ENCODE measurements around the gene LPP.

Gene LPP

GRCh38 chr3:188352196-188352927, 198.4 kb downstream of the LPP start:
- DNase-seq (ENCODE audit: low read depth in 1 of 2, low spot score in 1 of 2) = no peak

DNA sequence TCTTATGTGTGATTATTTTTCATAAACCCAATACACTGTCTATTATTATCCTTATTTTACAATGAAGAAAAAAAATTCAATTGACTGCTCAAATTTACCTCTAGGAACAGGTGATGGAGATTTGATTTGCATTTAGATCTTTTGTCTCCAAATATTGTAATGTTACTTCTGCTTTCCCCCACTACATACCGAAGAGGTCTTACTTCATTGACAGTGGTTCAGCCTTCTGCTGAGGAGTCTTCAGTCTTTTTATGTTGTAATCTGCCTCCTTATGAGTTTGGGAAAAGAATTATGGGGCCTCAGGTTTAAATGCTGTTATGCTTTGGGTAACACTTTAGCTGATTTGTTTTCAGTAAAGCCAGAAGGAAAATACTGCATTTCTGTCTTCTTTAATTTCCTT, 199.5 kb downstream of the LPP start:
- DNase-seq (ENCODE audit: low read depth in 1 of 2, low spot score in 1 of 2) = no peak

GRCh38 chr3:188358787-188359493, 205.0 kb downstream of the LPP start:
- no peak for DNase-seq (ENCODE audit: low read depth in 1 of 2, low spot score in 1 of 2)

DNA sequence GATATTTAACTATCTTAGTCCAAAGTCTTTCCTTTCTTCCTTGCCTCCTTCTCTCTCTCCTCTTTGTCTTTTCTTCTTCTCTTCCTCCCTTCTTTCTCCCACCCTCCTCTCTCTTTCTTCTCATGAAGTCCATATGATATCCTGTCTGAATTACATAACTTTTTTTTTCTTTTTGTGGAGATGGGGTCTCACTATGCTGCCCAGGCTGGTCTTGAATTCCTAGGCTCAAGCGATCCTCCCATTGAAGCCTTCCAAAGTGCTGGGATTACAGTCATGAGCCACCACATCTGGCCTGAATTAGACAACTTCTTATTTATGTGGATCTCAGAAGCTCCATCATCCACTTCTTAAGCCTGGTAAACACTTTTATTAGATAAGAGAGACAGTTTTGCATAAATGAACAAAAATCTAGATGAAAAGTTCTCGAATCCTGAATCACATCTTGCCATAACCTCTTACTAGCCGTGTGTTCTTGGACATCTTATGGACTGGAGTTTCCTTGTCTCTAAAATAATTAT, 206.5 kb downstream of the LPP start:
- no peak for DNase-seq (ENCODE audit: low read depth in 1 of 2, low spot score in 1 of 2)

DNA sequence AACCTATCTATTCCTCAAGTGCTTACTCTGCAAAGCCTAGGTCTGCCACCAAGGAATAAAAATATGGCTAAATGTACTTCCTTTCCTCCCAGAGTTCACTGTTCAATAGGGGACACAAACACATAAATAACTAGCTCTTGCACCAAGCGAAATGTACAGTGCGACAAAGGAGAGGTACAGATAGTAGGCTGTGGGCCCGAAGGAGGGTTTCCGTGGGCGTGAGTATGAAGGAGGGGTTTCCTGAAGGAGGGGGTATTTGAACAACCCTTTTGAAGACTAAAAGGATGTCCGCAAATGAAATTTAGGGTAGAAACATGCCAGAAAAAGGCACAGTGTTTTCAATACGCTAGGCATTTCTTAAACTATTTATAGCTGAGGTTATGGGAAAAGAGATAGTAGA, 207.9 kb downstream of the LPP start:
- no peak for DNase-seq (ENCODE audit: low read depth in 1 of 2, low spot score in 1 of 2)

GRCh38 chr3:188362405-188362831, 208.5 kb downstream of the LPP start:
- DNase-seq (ENCODE audit: low read depth in 1 of 2, low spot score in 1 of 2) = no peak

- DNase-seq (ENCODE audit: low read depth in 1 of 2, low spot score in 1 of 2) = no peak
Observed at GRCh38 chr3:188365184-188365583, 211.2 kb downstream of the LPP start.

GRCh38 chr3:188365988-188366698, 212.2 kb downstream of the LPP start:
- DNase-seq (ENCODE audit: low read depth in 1 of 2, low spot score in 1 of 2) = no peak

- DNase-seq (ENCODE audit: low read depth in 1 of 2, low spot score in 1 of 2) = no peak
Observed at GRCh38 chr3:188367678-188368077, 213.7 kb downstream of the LPP start.

DNA sequence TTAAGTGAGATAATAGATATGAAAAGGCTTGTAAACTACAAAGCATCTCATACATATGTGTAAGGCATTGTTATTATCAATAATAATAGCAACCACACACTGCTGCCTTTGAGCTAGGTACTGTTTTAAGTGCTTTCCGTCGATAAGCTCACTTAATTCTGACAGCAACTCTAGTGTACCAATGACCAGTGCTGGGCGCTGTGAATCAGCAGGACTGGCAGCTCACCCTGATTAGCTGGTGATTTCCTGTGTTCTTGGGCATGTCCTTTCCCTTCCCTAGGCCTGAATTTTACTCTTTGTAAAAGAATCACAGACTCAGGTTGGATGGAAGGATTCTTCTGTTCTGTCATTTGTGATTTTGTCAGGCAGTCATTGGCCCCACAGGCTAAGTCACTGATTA, 215.6 kb downstream of the LPP start:
- DNase-seq (ENCODE audit: low read depth in 1 of 2, low spot score in 1 of 2) = no peak

GRCh38 chr3:188370081-188370830, 216.3 kb downstream of the LPP start:
- no peak for DNase-seq (ENCODE audit: low read depth in 1 of 2, low spot score in 1 of 2)

GRCh38 chr3:188378786-188379185, 224.8 kb downstream of the LPP start:
- no peak for DNase-seq (ENCODE audit: low read depth in 1 of 2, low spot score in 1 of 2)

DNA sequence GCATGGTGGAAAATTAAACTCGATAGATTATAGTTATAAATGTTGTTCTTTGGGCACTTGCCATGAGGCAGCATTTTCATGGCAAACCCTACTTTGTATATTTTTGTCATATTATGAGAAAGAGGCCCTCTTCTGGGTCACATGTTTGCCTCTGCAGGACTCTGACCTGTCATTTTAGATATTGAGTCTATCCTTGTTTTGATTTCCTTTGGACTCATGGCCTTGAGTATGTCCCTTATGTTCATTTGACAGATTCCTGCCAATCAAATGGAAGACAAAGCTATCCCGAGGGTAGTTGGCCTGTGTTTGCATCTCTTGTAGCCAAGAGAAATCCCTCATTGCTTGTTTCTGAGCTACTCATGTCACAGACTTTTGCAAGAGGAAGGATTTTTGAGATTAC, 226.3 kb downstream of the LPP start:
- no peak for DNase-seq (ENCODE audit: low read depth in 1 of 2, low spot score in 1 of 2)

DNA sequence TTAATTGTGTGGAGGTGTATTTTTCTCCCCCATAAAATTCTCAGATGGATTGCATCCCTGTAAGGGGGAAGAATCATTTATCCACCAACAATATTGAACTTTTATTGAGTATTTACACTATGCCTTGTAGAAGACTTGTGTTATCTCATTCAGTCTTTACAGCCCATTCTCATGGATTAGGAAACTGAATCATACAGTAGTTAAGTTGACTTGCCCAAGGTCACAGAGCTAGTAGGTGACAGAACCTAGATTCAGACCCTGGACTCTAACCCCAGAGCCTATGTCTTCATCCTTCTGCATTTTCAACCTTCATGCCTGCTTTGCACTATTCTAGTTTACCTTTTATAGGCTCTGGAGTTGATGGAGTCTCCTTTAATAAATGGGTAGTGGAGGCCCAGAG, 226.8 kb downstream of the LPP start:
- DNase-seq (ENCODE audit: low read depth in 1 of 2, low spot score in 1 of 2) = no peak

DNA sequence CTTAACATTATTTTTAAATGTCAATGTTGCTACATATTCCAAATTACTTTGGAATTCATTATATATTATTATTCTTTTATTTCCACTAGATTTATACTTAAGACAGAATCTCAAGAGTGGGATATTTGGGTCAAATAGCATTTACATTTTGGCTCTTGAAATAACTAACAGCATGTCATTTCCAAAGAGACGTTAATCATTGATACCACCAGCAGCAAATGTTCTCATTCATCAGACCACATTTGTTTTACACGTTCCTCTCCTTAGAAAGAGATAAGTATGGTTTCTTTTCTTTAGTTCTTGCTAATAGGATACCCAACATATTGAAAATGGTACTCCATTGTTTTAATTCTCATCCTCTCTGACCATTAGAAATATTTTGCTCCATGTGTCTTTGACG, 229.8 kb downstream of the LPP start:
- no peak for DNase-seq (ENCODE audit: low read depth in 1 of 2, low spot score in 1 of 2)

DNA sequence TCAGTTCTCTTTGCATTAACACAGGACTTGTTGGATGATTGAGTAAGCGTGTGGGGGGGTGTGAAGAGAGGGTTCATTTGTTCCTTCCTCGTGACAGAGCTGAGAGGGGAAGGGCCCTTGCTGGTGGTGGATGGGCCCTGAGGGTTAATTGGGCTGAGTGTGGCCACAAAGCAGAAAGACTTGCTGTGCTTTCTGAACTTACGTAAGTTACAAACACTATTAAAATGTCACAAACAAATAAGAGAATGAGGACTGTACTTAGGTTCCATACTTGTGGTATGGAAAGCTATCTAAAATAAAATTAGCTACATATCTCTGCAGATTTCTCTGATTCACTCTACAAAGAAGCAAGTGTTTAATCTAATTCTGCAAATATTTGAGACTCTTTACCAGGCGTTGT, 231.3 kb downstream of the LPP start:
- DNase-seq (ENCODE audit: low read depth in 1 of 2, low spot score in 1 of 2) = no peak

- DNase-seq (ENCODE audit: low read depth in 1 of 2, low spot score in 1 of 2) = peak in 1 of 2 donors; percentile 5
Observed at GRCh38 chr3:188389711-188390342, 235.9 kb downstream of the LPP start.

DNA sequence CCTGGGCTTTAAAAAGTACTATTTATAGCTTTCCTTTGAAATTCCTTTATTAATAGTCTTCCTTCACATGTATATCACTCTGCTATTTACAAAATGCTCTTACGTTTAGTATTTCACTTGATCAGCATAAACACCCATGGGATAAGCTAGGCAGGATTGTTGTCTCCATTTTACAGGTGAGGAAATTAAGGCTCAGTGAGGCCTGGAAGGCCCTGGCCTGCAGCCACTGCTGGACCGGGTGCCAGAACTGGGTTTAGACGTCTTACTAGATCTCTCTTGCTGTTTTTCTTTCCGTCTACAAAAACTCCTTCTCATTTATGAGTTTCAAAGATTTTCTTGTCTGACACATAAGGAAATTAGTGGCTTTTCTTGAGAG, 236.4 kb downstream of the LPP start:
- no peak for DNase-seq (ENCODE audit: low read depth in 1 of 2, low spot score in 1 of 2)

DNA sequence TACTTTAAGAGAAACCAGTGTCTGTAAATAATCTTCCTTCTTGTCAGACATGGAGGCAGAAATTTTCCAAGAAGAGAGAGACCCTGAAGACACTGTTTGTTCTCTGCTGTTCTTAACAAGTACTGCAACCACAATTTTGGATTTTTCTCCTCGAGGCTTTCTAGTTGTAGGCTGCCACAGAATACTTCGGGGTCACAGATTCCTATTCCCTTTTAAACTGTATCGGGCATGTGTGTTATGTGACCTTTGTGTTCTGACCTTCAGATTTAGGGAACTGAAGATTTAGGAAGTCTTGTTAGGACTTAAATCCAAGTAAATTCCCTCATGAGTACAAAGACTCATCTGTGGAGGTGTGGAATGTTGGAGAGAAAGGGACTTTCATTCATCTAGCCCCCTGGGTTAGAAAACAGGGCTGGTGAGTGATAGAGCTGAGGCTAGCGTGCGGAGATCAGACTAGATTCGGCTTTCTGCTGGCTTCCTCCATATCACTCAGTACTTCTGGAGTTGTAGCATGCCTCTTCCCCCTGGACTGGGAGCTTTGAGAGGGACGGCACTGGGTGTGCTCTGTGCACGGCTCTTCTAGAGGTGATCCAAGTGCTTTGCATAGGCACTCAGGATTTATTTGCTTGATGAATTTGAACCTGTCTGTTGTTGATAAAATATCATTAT, 237.0 kb downstream of the LPP start:
- no peak for DNase-seq (ENCODE audit: low read depth in 1 of 2, low spot score in 1 of 2)

- no peak for DNase-seq (ENCODE audit: low read depth in 1 of 2, low spot score in 1 of 2)
Observed at GRCh38 chr3:188391592-188391991, 237.6 kb downstream of the LPP start.
